ENCODE results near the gene TRMT2B.

The TRMT2B gene

DNA sequence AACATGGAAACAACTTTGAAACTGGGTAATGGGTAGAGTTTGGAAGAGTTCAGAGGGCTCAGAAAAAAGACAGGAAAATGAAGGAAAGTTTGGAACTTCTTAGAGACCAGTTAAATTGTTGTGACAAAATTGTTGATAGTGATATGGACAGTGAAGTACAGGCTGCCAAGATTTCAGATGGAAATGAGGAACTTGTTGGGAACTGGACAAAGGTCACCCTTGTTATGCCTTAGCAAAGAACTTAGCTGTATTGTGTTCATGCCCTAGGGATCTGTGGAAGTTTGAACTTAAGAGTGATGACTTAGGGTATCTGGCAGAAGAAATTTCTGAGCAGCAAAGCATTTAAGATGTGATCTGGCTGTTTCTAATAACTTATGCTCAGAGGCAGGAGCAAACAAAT lies 87.5 kb downstream of the TRMT2B start:
- Histone ChIP-seq H3K4me3 (ENCODE audit: low read length) (no peak overlapping the region), H2AK5ac (ENCODE audit: low read length) (no peak overlapping the region), H4K5ac (ENCODE audit: low read length) (no peak overlapping the region), H3K27me3 (ENCODE audit: insufficient read depth, low read length, poor library complexity) (no peaks in the 10 kb centered on the region), H3K4ac (ENCODE audit: low read depth, low read length) (no peak overlapping the region), H3K4me1 (ENCODE audit: control insufficient read depth, low read depth, low read length) (no peaks in the 10 kb centered on the region), H2BK15ac (replicated peaks; ENCODE audit: low read depth) (no peak overlapping the region), H4K8ac (ENCODE audit: low read depth, low read length) (no peak overlapping the region), H3K18ac (ENCODE audit: low read length) (no peak overlapping the region), H3K27ac (ENCODE audit: low read depth, low read length) (no peak overlapping the region), H3K4me2 (ENCODE audit: low read length) (no peak overlapping the region), H2BK5ac (ENCODE audit: low read length) (no peak overlapping the region), H3K79me2 (ENCODE audit: control insufficient read depth, insufficient read depth, low read length) (no peaks in the 10 kb centered on the region), H3K9ac (ENCODE audit: low read length) (no peak overlapping the region), H3K23ac (ENCODE audit: low read length) (no peak overlapping the region), H3K79me1 (ENCODE audit: low read length) (no peaks in the 10 kb centered on the region), H3K56ac (ENCODE audit: low read length) (no peak overlapping the region), H3K36me3 (ENCODE audit: control insufficient read depth, insufficient read depth, low read length) (no peaks in the 10 kb centered on the region), H2BK120ac (ENCODE audit: low read depth, low read length) (no peak overlapping the region)
- DNase-seq: no peak

DNA sequence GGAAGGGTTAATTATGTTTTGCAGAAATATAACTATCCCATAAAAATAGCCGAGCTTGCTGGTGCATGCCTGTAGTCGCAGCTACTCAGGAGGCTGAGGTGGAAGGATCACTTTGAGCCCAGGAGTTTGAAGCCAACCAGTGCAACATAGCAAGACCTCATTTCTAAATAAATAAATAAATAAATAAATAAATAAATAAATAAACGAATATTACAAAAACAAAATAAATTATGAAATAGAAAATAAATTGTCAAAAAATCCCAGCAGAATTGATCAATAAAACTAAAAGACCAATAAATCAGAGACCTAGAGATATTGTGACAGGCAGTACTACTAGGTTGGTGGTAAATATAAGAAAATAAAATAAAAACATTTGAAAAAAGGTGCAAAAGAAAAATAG lies 89.1 kb downstream of the TRMT2B start:
- H3K4me1 ChIP-seq (ENCODE audit: control insufficient read depth, low read depth, low read length): no peaks in the 10 kb centered on the region
- no peak overlapping the region for H2BK120ac ChIP-seq (ENCODE audit: low read depth, low read length)
- no peaks in the 10 kb centered on the region for H3K79me1 ChIP-seq (ENCODE audit: low read length)
- H4K5ac ChIP-seq (ENCODE audit: low read length): no peak overlapping the region
- no peak overlapping the region for H2AK5ac ChIP-seq (ENCODE audit: low read length)
- H4K8ac ChIP-seq (ENCODE audit: low read depth, low read length): no peak overlapping the region
- no peak overlapping the region for H3K4me2 ChIP-seq (ENCODE audit: low read length)
- no peak overlapping the region for H3K27ac ChIP-seq (ENCODE audit: low read depth, low read length)
- no peak overlapping the region for H2BK15ac ChIP-seq (replicated peaks; ENCODE audit: low read depth)
- WGBS (ENCODE audit: extremely low coverage, insufficient coverage, low lambda C conversion rate): no CpG with 5 or more reads among the region's 3 CpGs
- H3K56ac ChIP-seq (ENCODE audit: low read length): no peak overlapping the region
- no peak for DNase-seq
- H3K18ac ChIP-seq (ENCODE audit: low read length): no peak overlapping the region
- no peaks in the 10 kb centered on the region for H3K27me3 ChIP-seq (ENCODE audit: insufficient read depth, low read length, poor library complexity)
- H3K4me3 ChIP-seq (ENCODE audit: low read length): no peak overlapping the region
- H3K23ac ChIP-seq (ENCODE audit: low read length): no peak overlapping the region
- no peak overlapping the region for H3K4ac ChIP-seq (ENCODE audit: low read depth, low read length)
- no peaks in the 10 kb centered on the region for H3K79me2 ChIP-seq (ENCODE audit: control insufficient read depth, insufficient read depth, low read length)
- H2BK5ac ChIP-seq (ENCODE audit: low read length): no peak overlapping the region
- H3K36me3 ChIP-seq (ENCODE audit: control insufficient read depth, insufficient read depth, low read length): no peaks in the 10 kb centered on the region
- H3K9ac ChIP-seq (ENCODE audit: low read length): no peak overlapping the region

Data from mesendoderm (in vitro differentiated cells).